CD14-positive monocyte (primary cell): ENCODE data around the gene USP49. TPM values are rescaled to one million over a fixed set of nuclear protein-coding genes. Genes with fewer than 3 reads are reported as not detected.
A peak's percentile ranks its signal among the peaks of the same experiment; 100 is the strongest.

Source experiments
- DNase-seq, 3 donors: peaks; one replicate each; pipeline ENCODE4 v3.0.0-alpha.2; 2011 to 2022
- H2AFZ ChIP-seq: 2 replicates; pipeline ENCODE4 v1.6.0; 2012; ENCODE audit warnings: mild to moderate bottlenecking, low read depth, low read length, inconsistent platforms; ENCODE audit not compliant: insufficient read depth, poor library complexity, severe bottlenecking
- H3K27ac ChIP-seq, 2 donors: 1 replicate in 1 of 2; 2 replicates in 1 of 2; pipeline ENCODE4 v1.5.1; 2012 to 2013; ENCODE audit warnings: low read length in 2 of 2, control low read depth in 1 of 2, inconsistent platforms in 1 of 2, low read depth in 1 of 2, mild to moderate bottlenecking in 1 of 2
- H3K27me3 ChIP-seq, 2 donors: one replicate each; pipeline versions ENCODE4 v1.6.0 to v1.6.1; 2011 to 2013; ENCODE audit warnings: low read length in 2 of 2; ENCODE audit not compliant: control insufficient read depth in 2 of 2, insufficient read depth in 2 of 2
- H3K36me3 ChIP-seq, 2 donors: replicated peaks in 1 of 2; 1 replicate in 1 of 2; 2 replicates in 1 of 2; pipeline versions ENCODE4 v1.5.1 to v1.6.1; 2012 to 2013; ENCODE audit warnings: low read length in 2 of 2, control low read depth in 1 of 2, inconsistent platforms in 1 of 2, mild to moderate bottlenecking in 1 of 2; ENCODE audit not compliant: insufficient read depth in 2 of 2, control insufficient read depth in 1 of 2
- H3K4me1 ChIP-seq, 2 donors: 1 replicate in 1 of 2; 2 replicates in 1 of 2; pipeline versions ENCODE4 v1.5.1 to v1.6.1; 2012 to 2013; ENCODE audit warnings: low read length in 2 of 2, control low read depth in 1 of 2, inconsistent platforms in 1 of 2, mild to moderate bottlenecking in 1 of 2, moderate library complexity in 1 of 2; ENCODE audit not compliant: insufficient read depth in 2 of 2, control insufficient read depth in 1 of 2
- H3K4me2 ChIP-seq: replicated peaks from 2 replicates; pipeline ENCODE3; 2012; ENCODE audit warnings: low read length, moderate library complexity, mild to moderate bottlenecking; ENCODE audit not compliant: poor library complexity, severe bottlenecking; ENCODE audit errors: extremely low read depth
- H3K4me3 ChIP-seq, 3 experiments: fragments of 200-600 bp in 1 of 3; sonication (generic) in 1 of 3; replicated peaks in 1 of 3; 1 replicate in 2 of 3; 2 replicates in 1 of 3; pipeline ENCODE4 v1.5.1; 2011 to 2013; ENCODE audit warnings: low read length in 3 of 3, mild to moderate bottlenecking in 3 of 3, control low read depth in 2 of 3, low read depth in 2 of 3, inconsistent platforms in 1 of 3, moderate library complexity in 1 of 3
- H3K79me2 ChIP-seq: 2 replicates; pipeline ENCODE4 v1.6.0; 2012; ENCODE audit warnings: mild to moderate bottlenecking, control low read depth, inconsistent platforms, low read length, moderate library complexity; ENCODE audit not compliant: insufficient read depth
- H3K9ac ChIP-seq: 2 replicates; pipeline ENCODE4 v1.6.0; 2017; ENCODE audit warnings: low read length, mild to moderate bottlenecking; ENCODE audit not compliant: insufficient read depth, poor library complexity, severe bottlenecking
- H3K9me3 ChIP-seq, 2 donors: replicated peaks in 1 of 2; 1 replicate in 1 of 2; 2 replicates in 1 of 2; pipeline versions ENCODE4 v1.5.1 to v1.6.1; 2012 to 2013; ENCODE audit warnings: low read length in 2 of 2, control low read depth in 1 of 2; ENCODE audit not compliant: control insufficient read depth in 1 of 2, insufficient read depth in 1 of 2
- H4K20me1 ChIP-seq: 2 replicates; pipeline ENCODE4 v1.6.0; 2012; ENCODE audit warnings: mild to moderate bottlenecking, low read length, control low read depth, moderate library complexity; ENCODE audit not compliant: insufficient read depth
- H3K27ac Mint-ChIP-seq, 7 donors: one replicate each; pipeline ENCODE4 v1.8.0; 2020; ENCODE audit warnings: mild to moderate bottlenecking in 7 of 7, mixed read lengths in 7 of 7, moderate library complexity in 6 of 7, inconsistent platforms in 2 of 7
- H3K27me3 Mint-ChIP-seq, 3 donors: one replicate each; pipeline ENCODE4 v1.8.0; 2021 to 2022; ENCODE audit warnings: low read depth in 3 of 3, mild to moderate bottlenecking in 3 of 3, mixed read lengths in 3 of 3, moderate library complexity in 3 of 3, inconsistent platforms in 1 of 3
- H3K36me3 Mint-ChIP-seq, 2 donors: one replicate each; pipeline ENCODE4 v1.8.0; 2020; ENCODE audit warnings: mixed read lengths in 2 of 2, inconsistent platforms in 1 of 2, mild to moderate bottlenecking in 1 of 2
- H3K4me1 Mint-ChIP-seq: one replicate; pipeline ENCODE4 v1.8.0; 2020; ENCODE audit warnings: mild to moderate bottlenecking, mixed read lengths
- H3K4me3 Mint-ChIP-seq, 2 donors: one replicate each; pipeline ENCODE4 v1.8.0; 2020; ENCODE audit warnings: mild to moderate bottlenecking in 2 of 2, mixed read lengths in 2 of 2, moderate library complexity in 1 of 2
- H3K9me3 Mint-ChIP-seq, 7 donors: one replicate each; pipeline ENCODE4 v1.8.0; 2020 to 2022; ENCODE audit warnings: mixed read lengths in 7 of 7, mild to moderate bottlenecking in 6 of 7, moderate library complexity in 6 of 7, inconsistent platforms in 2 of 7
- WGBS: methylation state at CpG from one replicate; pipeline ENCODE4 v1.1.5; 2013; ENCODE audit warnings: missing lambda C conversion rate; ENCODE audit not compliant: insufficient coverage; 5-methylcytosine and 5-hydroxymethylcytosine counted together
- intact Hi-C, 2 donors: fragments of 100-400 bp; cut with micrococcal nuclease; formaldehyde crosslinking; loops; one replicate each; pipeline versions ENCODE4 v1.15.0 to v1.15.1; 2023
- polyA plus RNA-seq, 3 donors: library from polyadenylated mRNA; depleted of rRNA in 1 of 3; unstranded in 2 of 3; stranded (reverse) in 1 of 3; fragments of 300-500 nt in 2 of 3; fragments of >200 nt in 1 of 3; fragmentation: Illumina TruSeq in 2 of 3; gene quantifications; 1 replicate in 2 of 3; 2 replicates in 1 of 3; pipeline ENCODE4 v1.2.3, GENCODE V29; 2012 to 2021
- TF ChIP-seq, protein P1 (sequence below): fragments of 200-600 bp; IDR thresholded peaks from one replicate; pipeline ENCODE4 v1.8.0; 2022; ENCODE audit warnings: antibody characterized with exemption, mild to moderate bottlenecking

USP49 gene
- polyA plus RNA-seq, 3 donors: 0.08 to 4.8 (median 0.37) TPM

DNA sequence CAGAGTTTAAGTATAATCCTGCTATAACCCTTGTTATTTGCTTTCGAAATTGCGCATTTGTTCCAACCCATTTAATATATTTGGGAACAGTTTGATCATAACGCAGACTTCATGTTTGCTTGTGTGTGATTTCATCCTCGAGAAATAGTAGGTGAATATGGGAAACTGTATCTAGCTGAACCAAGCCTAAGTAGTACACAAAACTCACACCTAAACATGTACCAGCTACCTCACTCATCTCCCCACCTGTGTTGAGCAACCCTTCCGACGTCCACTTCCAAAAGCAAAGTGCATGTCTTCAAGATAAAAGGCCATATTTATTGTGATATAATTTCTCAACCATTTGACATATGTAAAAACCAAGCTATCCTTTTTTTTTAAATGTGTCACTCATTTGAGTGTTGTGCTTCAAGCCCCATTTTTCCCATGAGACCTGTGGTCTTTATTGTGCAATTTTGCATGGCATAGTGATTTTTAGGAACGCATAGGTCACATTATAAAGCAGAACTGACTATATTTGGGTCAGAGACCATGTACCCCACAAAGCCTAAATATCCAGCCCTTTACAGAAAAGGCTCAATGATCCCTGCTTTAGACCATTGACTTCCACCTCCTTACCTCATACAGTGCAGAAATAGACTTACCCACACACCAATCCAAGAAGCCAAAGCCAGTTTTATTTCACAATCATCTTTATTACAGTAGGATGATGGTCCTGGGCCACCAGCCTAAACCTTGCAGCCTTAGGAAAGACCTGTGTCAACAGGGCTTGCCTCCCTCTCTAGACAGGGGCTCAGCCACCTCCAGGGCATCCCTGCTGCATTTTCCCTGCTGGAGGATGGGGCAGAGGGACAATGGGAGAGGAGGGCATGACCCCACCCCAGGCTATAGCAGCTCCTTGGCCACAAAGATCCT is 39.4 kb upstream of the USP49 start:
- no peaks in the 10 kb centered on the region for H3K9me3 Mint-ChIP-seq
- H3K27ac Mint-ChIP-seq: peak overlapping the region; percentile 1 to 90 (median 37)
- WGBS: no CpG with 5 or more reads among the region's 7 CpGs
- Histone ChIP-seq H3K4me3 (no peak overlapping the region), H3K27ac (peak overlapping the region; percentile 47 to 81), H3K4me1 (peaks cover 51 to 53% of the 10 kb centered on the region in 2 donors), H3K4me2 (no peak overlapping the region), H4K20me1 (peaks cover 97% of the 10 kb centered on the region), H3K79me2 (peaks cover 57% of the 10 kb centered on the region), H2AFZ (no peak overlapping the region), H3K9me3 (no peaks in the 10 kb centered on the region), H3K27me3 (no peaks in the 10 kb centered on the region), H3K36me3 (peaks cover 70 to 79% of the 10 kb centered on the region in 2 donors), H3K9ac (no peak overlapping the region)
- no peak overlapping the region for H3K4me3 Mint-ChIP-seq
- TF ChIP-seq, protein P1, sequence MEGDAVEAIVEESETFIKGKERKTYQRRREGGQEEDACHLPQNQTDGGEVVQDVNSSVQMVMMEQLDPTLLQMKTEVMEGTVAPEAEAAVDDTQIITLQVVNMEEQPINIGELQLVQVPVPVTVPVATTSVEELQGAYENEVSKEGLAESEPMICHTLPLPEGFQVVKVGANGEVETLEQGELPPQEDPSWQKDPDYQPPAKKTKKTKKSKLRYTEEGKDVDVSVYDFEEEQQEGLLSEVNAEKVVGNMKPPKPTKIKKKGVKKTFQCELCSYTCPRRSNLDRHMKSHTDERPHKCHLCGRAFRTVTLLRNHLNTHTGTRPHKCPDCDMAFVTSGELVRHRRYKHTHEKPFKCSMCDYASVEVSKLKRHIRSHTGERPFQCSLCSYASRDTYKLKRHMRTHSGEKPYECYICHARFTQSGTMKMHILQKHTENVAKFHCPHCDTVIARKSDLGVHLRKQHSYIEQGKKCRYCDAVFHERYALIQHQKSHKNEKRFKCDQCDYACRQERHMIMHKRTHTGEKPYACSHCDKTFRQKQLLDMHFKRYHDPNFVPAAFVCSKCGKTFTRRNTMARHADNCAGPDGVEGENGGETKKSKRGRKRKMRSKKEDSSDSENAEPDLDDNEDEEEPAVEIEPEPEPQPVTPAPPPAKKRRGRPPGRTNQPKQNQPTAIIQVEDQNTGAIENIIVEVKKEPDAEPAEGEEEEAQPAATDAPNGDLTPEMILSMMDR: no peak
- peaks cover 53% of the 10 kb centered on the region for H3K4me1 Mint-ChIP-seq
- peaks cover 0 to 2% (median 0%) of the 10 kb centered on the region in 3 donors for H3K27me3 Mint-ChIP-seq
- no peak for DNase-seq
- peaks cover 59 to 87% of the 10 kb centered on the region in 2 donors for H3K36me3 Mint-ChIP-seq
- intact Hi-C loops: loop anchor here (5.0 kb wide), 4 partner anchors 92 to 113 kb away; no protein-coding TSS in a partner anchor

DNA sequence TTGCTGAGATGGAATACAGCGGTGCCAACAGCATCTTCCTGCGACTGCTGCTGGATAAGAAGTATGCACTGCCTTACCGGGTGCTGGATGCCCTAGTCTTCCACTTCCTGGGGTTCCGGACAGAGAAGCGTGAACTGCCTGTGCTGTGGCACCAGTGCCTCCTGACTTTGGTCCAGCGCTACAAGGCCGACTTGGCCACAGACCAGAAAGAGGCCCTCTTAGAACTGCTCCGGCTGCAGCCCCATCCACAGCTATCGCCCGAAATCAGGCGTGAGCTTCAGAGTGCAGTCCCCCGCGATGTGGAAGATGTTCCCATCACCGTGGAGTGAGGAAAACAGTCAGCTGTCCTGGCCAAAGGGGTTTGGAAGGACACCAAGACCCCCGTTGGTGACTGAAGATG is 37.2 kb upstream of the USP49 start:
- H3K36me3 Mint-ChIP-seq: peaks cover 74 to 88% of the 10 kb centered on the region in 2 donors
- H3K27ac ChIP-seq: peak overlapping the region in 1 of 2 donors; percentile 30

More for the DNA sequence above, 37.2 kb upstream of the USP49 start:
- Histone ChIP-seq H3K27me3 (no peaks in the 10 kb centered on the region), H3K4me1 (peaks cover 29 to 31% of the 10 kb centered on the region in 2 donors), H3K79me2 (peaks cover 35% of the 10 kb centered on the region), H3K9me3 (no peaks in the 10 kb centered on the region), H3K9ac (no peak overlapping the region), H3K4me2 (no peak overlapping the region), H2AFZ (no peak overlapping the region), H3K4me3 (no peak overlapping the region), H4K20me1 (peaks cover 83% of the 10 kb centered on the region), H3K36me3 (peaks cover 90 to 98% of the 10 kb centered on the region in 2 donors)
- TF ChIP-seq, protein P1: no peak
- Mint-ChIP-seq H3K27ac (peak overlapping the region in 1 of 7 donors; percentile 5), H3K4me1 (peaks cover 31% of the 10 kb centered on the region), H3K9me3 (no peaks in the 10 kb centered on the region), H3K27me3 (peaks cover 0 to 2% (median under 1%) of the 10 kb centered on the region in 3 donors), H3K4me3 (no peak overlapping the region)
- DNase-seq: no peak
- intact Hi-C loops: no loop called here
- 96% methylated on average over 15 of the region's 15 CpGs for WGBS
